IMR-90 (cell line): Measurements from ENCODE around the gene SNX25. TPM values are rescaled to one million over a fixed set of nuclear protein-coding genes. Genes with fewer than 3 reads are reported as not detected.

Experiments used
- ATAC-seq: fragments of 200-7000 bp; cut with Tn5 transposase; 2 replicates; pipeline ENCODE4 v1.9.1; 2020; ENCODE audit warnings: low read depth, mild to moderate bottlenecking, moderate library complexity
- BruUV-seq: library from RNA; stranded (reverse); fragments of 400-500 nt; replicated peaks from 2 replicates; lab custom pipeline; 2021; lab: Mats Ljungman, UMichigan
- CTCF ChIA-PET: fragments of 300-600 bp; formaldehyde crosslinking; extraction: SDS; loops from one replicate; lab custom pipeline; 2021; ENCODE audit warnings: antibody characterized with exemption; lab: Yijun Ruan, JAX
- POLR2A ChIA-PET: fragments of 300-600 bp; sonication (Branson Sonifier 250); formaldehyde crosslinking; loops from one replicate; lab custom pipeline; 2022; ENCODE audit warnings: antibody characterized with exemption; ENCODE audit not compliant: unreplicated experiment; lab: Charles Lee
- DNase-seq: peaks from one replicate; pipeline ENCODE4 v3.0.0; 2013
- H2AFZ ChIP-seq: replicated peaks from 2 replicates; pipeline ENCODE3; 2013; ENCODE audit warnings: low read length, mild to moderate bottlenecking; ENCODE audit not compliant: poor library complexity
- H2AK5ac ChIP-seq: 2 replicates; pipeline ENCODE4 v1.6.1; 2013; ENCODE audit warnings: low read depth, low read length, inconsistent platforms
- H2AK9ac ChIP-seq: replicated peaks from 2 replicates; pipeline ENCODE3; 2013; ENCODE audit warnings: mild to moderate bottlenecking, low read depth, low read length, moderate library complexity; ENCODE audit not compliant: poor library complexity
- H2BK120ac ChIP-seq: 2 replicates; pipeline ENCODE4 v1.6.1; 2013; ENCODE audit warnings: low read depth, low read length, inconsistent platforms
- H2BK15ac ChIP-seq: 3 replicates; pipeline ENCODE4 v1.6.1; 2013; ENCODE audit warnings: low read depth, low read length, inconsistent platforms
- H2BK20ac ChIP-seq: 2 replicates; pipeline ENCODE4 v1.6.1; 2013; ENCODE audit warnings: low read depth, mild to moderate bottlenecking, inconsistent platforms, low read length, moderate library complexity
- H2BK5ac ChIP-seq: 2 replicates; pipeline ENCODE4 v1.6.1; 2013; ENCODE audit warnings: mild to moderate bottlenecking, low read depth, low read length, inconsistent platforms; ENCODE audit not compliant: poor library complexity, severe bottlenecking
- H3K14ac ChIP-seq: replicated peaks from 2 replicates; pipeline ENCODE4 v1.6.1; 2013; ENCODE audit warnings: low read depth, low read length, inconsistent platforms
- H3K18ac ChIP-seq: 2 replicates; pipeline ENCODE4 v1.6.1; 2013; ENCODE audit warnings: low read depth, low read length, control low read depth
- H3K23ac ChIP-seq: 2 replicates; pipeline ENCODE4 v1.6.1; 2013; ENCODE audit warnings: low read depth, low read length, inconsistent platforms
- H3K27ac ChIP-seq: 2 replicates; pipeline ENCODE4 v1.5.1; 2013; ENCODE audit warnings: mild to moderate bottlenecking, control low read depth, low read length; ENCODE audit not compliant: insufficient read depth
- H3K27me3 ChIP-seq: 2 replicates; pipeline ENCODE4 v1.6.1; 2013; ENCODE audit warnings: low read length; ENCODE audit not compliant: control insufficient read depth, insufficient read depth
- H3K36me3 ChIP-seq: 2 replicates; pipeline ENCODE4 v1.6.1; 2013; ENCODE audit warnings: low read length, mixed read lengths; ENCODE audit not compliant: control insufficient read depth, insufficient read depth
- H3K4ac ChIP-seq: 2 replicates; pipeline ENCODE4 v1.6.1; 2013; ENCODE audit warnings: low read depth, low read length, inconsistent platforms
- H3K4me1 ChIP-seq: 2 replicates; pipeline ENCODE4 v1.6.1; 2013; ENCODE audit warnings: low read length, mixed read lengths; ENCODE audit not compliant: control insufficient read depth, insufficient read depth
- H3K4me2 ChIP-seq: 2 replicates; pipeline ENCODE4 v1.6.1; 2013; ENCODE audit warnings: low read depth, mild to moderate bottlenecking, control low read depth, low read length, moderate library complexity
- H3K4me3 ChIP-seq: 2 replicates; pipeline ENCODE4 v1.5.1; 2013; ENCODE audit warnings: low read depth, mild to moderate bottlenecking, control low read depth, low read length, moderate library complexity; ENCODE audit not compliant: insufficient read depth
- H3K56ac ChIP-seq: 2 replicates; pipeline ENCODE4 v1.6.1; 2013; ENCODE audit warnings: low read length, inconsistent platforms; ENCODE audit not compliant: insufficient read depth; ENCODE audit errors: extremely low read depth
- H3K79me1 ChIP-seq, 2 experiments: 2 replicates each; pipeline ENCODE4 v1.6.1; 2013; ENCODE audit warnings: low read length in 2 of 2, inconsistent platforms in 1 of 2, low read depth in 1 of 2
- H3K9ac ChIP-seq: 2 replicates; pipeline ENCODE4 v1.6.1; 2013; ENCODE audit warnings: low read depth, low read length, control low read depth
- H3K9me1 ChIP-seq: 2 replicates; pipeline ENCODE4 v1.6.1; 2013; ENCODE audit warnings: low read length, inconsistent platforms; ENCODE audit not compliant: insufficient read depth
- H3K9me3 ChIP-seq: 2 replicates; pipeline ENCODE4 v1.6.1; 2013; ENCODE audit warnings: low read length; ENCODE audit not compliant: control insufficient read depth, insufficient read depth
- H4K20me1 ChIP-seq: 2 replicates; pipeline ENCODE4 v1.6.1; 2013; ENCODE audit warnings: low read length, inconsistent platforms; ENCODE audit not compliant: insufficient read depth
- H4K5ac ChIP-seq: 2 replicates; pipeline ENCODE4 v1.6.1; 2013; ENCODE audit warnings: mild to moderate bottlenecking, low read depth, low read length, control low read depth
- H4K8ac ChIP-seq, 2 experiments: 2 replicates each; pipeline ENCODE4 v1.6.1; 2013; ENCODE audit warnings: low read depth in 2 of 2, low read length in 2 of 2, control low read depth in 1 of 2, inconsistent platforms in 1 of 2
- H4K91ac ChIP-seq: 2 replicates; pipeline ENCODE4 v1.6.1; 2013; ENCODE audit warnings: low read depth, low read length, inconsistent platforms; ENCODE audit not compliant: insufficient read depth
- MAFK ChIP-seq: IDR thresholded peaks from 2 replicates; pipeline ENCODE4 v1.6.1; 2012; ENCODE audit warnings: low read depth, low read length, improper control_type of control experiment
- MAZ ChIP-seq: IDR thresholded peaks from 2 replicates; pipeline ENCODE4 v1.6.1; 2012; ENCODE audit warnings: low read depth, mild to moderate bottlenecking, low read length, improper control_type of control experiment, moderate library complexity, borderline replicate concordance
- MXI1 ChIP-seq: IDR thresholded peaks from 2 replicates; pipeline ENCODE4 v1.6.1; 2012; ENCODE audit warnings: low read depth, mild to moderate bottlenecking, low read length, moderate library complexity, borderline replicate concordance
- POLR2A ChIP-seq: IDR thresholded peaks from 2 replicates; pipeline ENCODE4 v1.6.1; 2012; ENCODE audit warnings: mild to moderate bottlenecking, low read depth, low read length
- RFX5 ChIP-seq: IDR thresholded peaks from 2 replicates; pipeline ENCODE4 v1.8.0; 2012; ENCODE audit warnings: low read depth, mild to moderate bottlenecking, low read length, moderate library complexity
- WGBS, 2 experiments: methylation state at CpG; one replicate each; pipeline versions ENCODE4 v1.1.5 to v1.1.7; 2013; ENCODE audit warnings: missing lambda C conversion rate in 2 of 2; ENCODE audit not compliant: insufficient read length in 1 of 2; ENCODE audit errors: extremely low coverage in 2 of 2; 5-methylcytosine and 5-hydroxymethylcytosine counted together
- dilution Hi-C: fragments of 300-500 bp; cut with HindIII; formaldehyde crosslinking; loops from one replicate; pipeline ENCODE4 v1.14.3; 2018; ENCODE audit warnings: low sequenced_read_pairs; ENCODE audit not compliant: unreplicated experiment
- in situ Hi-C: fragments of 300-500 bp; cut with MboI; formaldehyde crosslinking; loops from 3 replicates; pipeline ENCODE4 v1.14.3; 2019; ENCODE audit warnings: low sequenced_read_pairs, inconsistent platforms, mixed read lengths
- intact Hi-C: fragments of 100-400 bp; cut with micrococcal nuclease; formaldehyde crosslinking; loops from 2 replicates; pipeline ENCODE4 v1.10.0; 2022
- polyA plus RNA-seq, 3 experiments: library from polyadenylated mRNA; depleted of rRNA; stranded (reverse); fragments of >200 nt; gene quantifications; 2 replicates each; pipeline ENCODE4 v1.2.3, GENCODE V29; 2012; ENCODE audit warnings: low replicate concordance in 1 of 3
- total RNA-seq: library from RNA; depleted of rRNA; stranded (reverse); fragments of >200 nt; gene quantifications from 2 replicates; pipeline ENCODE4 v1.2.3, GENCODE V29; 2012

Gene SNX25
- total and polyA plus RNA-seq, 2 of the 4 experiments (the other 2 are of a cell fraction), result 11.4 to 28.3 TPM

- in situ Hi-C loops (no loop called here), dilution Hi-C loops (no loop called here), intact Hi-C loops (no loop called here)
- Histone ChIP-seq H3K4me2 (peak overlapping the region; percentile 17; the same call in 1 of the 2 replicates), H4K20me1 (no peaks in the 10 kb centered on the region), H2AK5ac (no peak overlapping the region), H3K27me3 (no peaks in the 10 kb centered on the region), H3K23ac (no peak overlapping the region), H2BK15ac (no peak overlapping the region), H3K18ac (no peak overlapping the region), H2BK5ac (peak overlapping the region; percentile 8), H3K27ac (no peak overlapping the region), H3K4me3 (no peak overlapping the region), H2AK9ac (no peak overlapping the region), H3K56ac (no peak overlapping the region), H4K8ac (peak overlapping the region in 1 of 2 experiments; percentile 9; a peak in 1 of 4 replicates), H3K79me1 (peaks cover 18 to 61% of the 10 kb centered on the region in 2 experiments), H3K4ac (no peak overlapping the region), H2AFZ (no peak overlapping the region), H3K9me1 (no peaks in the 10 kb centered on the region), H3K4me1 (peaks cover 8% of the 10 kb centered on the region), H2BK20ac (no peak overlapping the region), H4K91ac (no peak overlapping the region), H2BK120ac (peak overlapping the region; percentile 1; the same call in 1 of the 2 replicates), H3K14ac (no peak overlapping the region), H3K9ac (no peak overlapping the region), H3K9me3 (no peaks in the 10 kb centered on the region), H4K5ac (no peak overlapping the region), H3K36me3 (no peaks in the 10 kb centered on the region)
- BruUV-seq, result no TSS peak
- CTCF ChIA-PET, result no interaction called here
- peak; percentile 61 for ATAC-seq
- WGBS, 2 experiments, result 55% methylated on average over 2 of the region's 2 CpGs; no CpG with 5 or more reads in 1 of the 2 experiments
- DNase-seq, result peak; percentile 37
- POLR2A ChIA-PET, result no interaction called here
- TF ChIP-seq RFX5, result no peak
- no peak for TF ChIP-seq MXI1
- peak; percentile 55 for TF ChIP-seq MAFK
- no peak for TF ChIP-seq POLR2A
- no peak for TF ChIP-seq MAZ
Measured at GRCh38 chr4:185221491-185221890, 12.1 kb downstream of the SNX25 start.
